ENCODE data around the gene KMT2A. TPM values are rescaled to one million over a fixed set of nuclear protein-coding genes. Genes with fewer than 3 reads are reported as not detected.

KMT2A gene
- total RNA-seq, 1 donor from 2014 or later: 85.8 TPM

DNA sequence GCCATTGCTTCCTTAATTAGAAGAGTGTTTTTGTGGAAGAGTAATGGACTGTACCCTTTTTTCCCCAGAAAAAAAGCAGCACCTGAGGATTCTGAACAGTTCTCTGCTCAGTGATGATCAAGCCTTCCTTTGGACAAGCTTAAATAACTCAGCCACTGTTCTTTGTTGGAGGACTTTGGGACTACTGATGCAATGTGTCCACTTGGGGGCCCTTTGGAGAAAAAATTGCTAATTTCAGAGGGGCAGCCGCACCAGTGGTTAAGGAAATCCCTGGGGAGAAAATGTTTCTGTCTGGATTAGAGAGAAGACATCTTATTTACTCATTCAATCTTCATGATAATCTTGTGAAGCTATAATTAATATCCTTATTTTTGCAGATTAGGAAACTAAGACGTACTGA is 5.3 kb upstream of the KMT2A start:
- no peaks in the 10 kb centered on the region for H3K9me3 Mint-ChIP-seq
- no peak for DNase-seq (ENCODE audit: low spot score in 2 of 2, unreplicated experiment in 2 of 2)
- H3K4me3 Mint-ChIP-seq: no peak overlapping the region
- no peaks in the 10 kb centered on the region for H3K27me3 Mint-ChIP-seq (ENCODE audit: low read depth)
- no peaks in the 10 kb centered on the region for H3K36me3 Mint-ChIP-seq
- H3K4me1 Mint-ChIP-seq: peaks cover 6% of the 10 kb centered on the region
- TF ChIP-seq, protein P1, sequence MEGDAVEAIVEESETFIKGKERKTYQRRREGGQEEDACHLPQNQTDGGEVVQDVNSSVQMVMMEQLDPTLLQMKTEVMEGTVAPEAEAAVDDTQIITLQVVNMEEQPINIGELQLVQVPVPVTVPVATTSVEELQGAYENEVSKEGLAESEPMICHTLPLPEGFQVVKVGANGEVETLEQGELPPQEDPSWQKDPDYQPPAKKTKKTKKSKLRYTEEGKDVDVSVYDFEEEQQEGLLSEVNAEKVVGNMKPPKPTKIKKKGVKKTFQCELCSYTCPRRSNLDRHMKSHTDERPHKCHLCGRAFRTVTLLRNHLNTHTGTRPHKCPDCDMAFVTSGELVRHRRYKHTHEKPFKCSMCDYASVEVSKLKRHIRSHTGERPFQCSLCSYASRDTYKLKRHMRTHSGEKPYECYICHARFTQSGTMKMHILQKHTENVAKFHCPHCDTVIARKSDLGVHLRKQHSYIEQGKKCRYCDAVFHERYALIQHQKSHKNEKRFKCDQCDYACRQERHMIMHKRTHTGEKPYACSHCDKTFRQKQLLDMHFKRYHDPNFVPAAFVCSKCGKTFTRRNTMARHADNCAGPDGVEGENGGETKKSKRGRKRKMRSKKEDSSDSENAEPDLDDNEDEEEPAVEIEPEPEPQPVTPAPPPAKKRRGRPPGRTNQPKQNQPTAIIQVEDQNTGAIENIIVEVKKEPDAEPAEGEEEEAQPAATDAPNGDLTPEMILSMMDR (IDR thresholded peaks at IDR 0.05; ENCODE audit: unreplicated experiment): no peak
- no peak overlapping the region for H3K27ac Mint-ChIP-seq

DNA sequence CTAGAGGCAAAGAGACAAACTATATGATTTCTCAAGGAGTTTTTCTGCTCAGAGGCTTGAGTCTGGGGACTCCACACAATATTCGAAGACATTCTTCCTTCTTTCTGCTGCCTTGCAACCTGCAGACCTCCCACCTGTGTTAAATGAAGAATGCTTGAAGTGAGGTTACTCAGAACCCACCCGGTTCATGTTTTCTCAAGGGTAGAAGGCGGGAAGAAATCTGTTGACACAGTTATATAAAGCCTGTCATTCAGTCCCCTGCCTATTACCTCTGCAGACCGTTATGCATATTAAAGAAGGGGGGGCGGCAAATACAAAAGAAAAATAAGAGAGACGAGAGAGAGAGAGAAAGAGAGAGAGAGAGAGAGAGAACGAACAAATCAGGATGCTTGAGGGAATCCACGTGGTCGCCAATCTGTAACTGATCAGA is 2.2 kb upstream of the KMT2A start:
- H3K4me3 Mint-ChIP-seq: peak overlapping the region; percentile 92
- peaks cover 25% of the 10 kb centered on the region for H3K4me1 Mint-ChIP-seq
- no peaks in the 10 kb centered on the region for H3K27me3 Mint-ChIP-seq (ENCODE audit: low read depth)
- H3K9me3 Mint-ChIP-seq: no peaks in the 10 kb centered on the region
- DNase-seq (ENCODE audit: low spot score in 2 of 2, unreplicated experiment in 2 of 2): no peak
- H3K27ac Mint-ChIP-seq: peak overlapping the region; percentile 95
- no peaks in the 10 kb centered on the region for H3K36me3 Mint-ChIP-seq
- TF ChIP-seq, protein P1 (IDR thresholded peaks at IDR 0.05; ENCODE audit: unreplicated experiment): no peak

DNA sequence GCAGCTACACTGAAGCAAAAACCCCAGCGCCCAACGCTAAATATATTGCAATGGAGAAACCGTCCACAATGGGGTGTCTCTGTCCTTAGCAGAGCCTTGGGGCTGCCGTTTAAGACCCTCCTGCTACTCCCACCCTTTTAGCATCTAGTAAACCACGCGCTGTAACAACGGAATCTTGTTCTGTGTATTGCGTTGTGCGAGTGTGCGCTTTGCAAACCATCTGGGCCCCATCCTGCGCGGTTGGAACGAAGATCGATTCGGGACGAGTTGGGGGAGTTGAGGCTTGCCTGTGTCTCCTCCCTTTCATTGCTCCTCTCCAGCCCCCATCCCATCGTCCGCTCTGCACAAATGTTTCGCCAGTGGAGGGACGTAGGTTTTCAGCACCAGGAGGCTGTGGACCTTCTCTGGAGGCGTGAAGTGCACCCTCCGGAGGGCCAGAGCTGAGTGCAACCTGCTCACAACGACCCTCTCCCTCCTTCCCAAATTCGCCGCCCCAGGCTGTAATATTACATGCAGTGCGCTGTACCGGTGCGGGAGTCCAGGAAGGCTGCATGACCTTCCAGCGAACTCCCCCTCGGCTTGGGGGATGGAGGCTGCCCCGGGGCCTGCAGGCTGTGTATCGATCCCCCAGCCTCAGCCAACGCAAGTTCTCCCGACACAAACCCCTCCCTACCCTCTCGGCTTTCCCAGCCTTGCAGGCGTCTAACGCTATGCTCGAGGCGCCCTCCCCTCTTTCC is 1.6 kb upstream of the KMT2A start:
- Mint-ChIP-seq H3K4me3 (peak overlapping the region; percentile 92), H3K36me3 (no peaks in the 10 kb centered on the region), H3K27ac (peak overlapping the region; percentile 95), H3K4me1 (peaks cover 31% of the 10 kb centered on the region), H3K9me3 (no peaks in the 10 kb centered on the region), H3K27me3 (ENCODE audit: low read depth) (no peaks in the 10 kb centered on the region)
- TF ChIP-seq, protein P1 (IDR thresholded peaks at IDR 0.05; ENCODE audit: unreplicated experiment): no peak
- peak; percentile 35 to 67 for DNase-seq (ENCODE audit: low spot score in 2 of 2, unreplicated experiment in 2 of 2)

DNA sequence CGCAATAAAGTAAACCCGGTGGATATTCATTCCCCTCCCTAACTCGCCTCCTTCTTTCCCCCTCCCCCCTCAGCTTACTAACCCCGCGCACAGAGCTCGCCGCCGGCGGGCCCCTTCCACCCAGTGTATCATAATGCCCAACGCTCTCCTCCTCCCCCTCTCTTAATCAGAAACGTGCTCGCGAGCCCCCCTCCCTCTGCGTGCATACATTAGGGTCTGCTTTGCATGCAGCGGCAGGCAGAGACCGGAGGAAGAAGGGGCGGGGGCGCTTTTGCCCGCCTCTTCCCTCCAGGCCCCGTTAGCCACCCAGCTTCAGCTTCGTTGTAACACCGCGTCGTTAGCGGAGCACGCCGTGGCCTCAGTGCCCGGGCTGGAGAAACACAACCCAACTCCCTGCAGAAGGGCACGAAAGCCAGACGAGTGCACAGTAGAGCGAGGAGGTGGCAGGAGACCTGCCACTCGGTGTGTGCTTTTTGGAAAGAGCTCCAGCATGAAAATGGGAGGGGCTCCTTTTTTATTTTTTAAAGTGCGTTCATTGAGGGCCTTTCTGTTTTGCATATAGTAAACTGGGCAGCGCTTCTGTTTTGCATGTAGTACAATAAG is 901 bp upstream of the KMT2A start:
- H3K27ac Mint-ChIP-seq: peak overlapping the region; percentile 95
- H3K27me3 Mint-ChIP-seq (ENCODE audit: low read depth): no peaks in the 10 kb centered on the region
- peaks cover 38% of the 10 kb centered on the region for H3K4me1 Mint-ChIP-seq
- peak overlapping the region; percentile 92 for H3K4me3 Mint-ChIP-seq
- no peaks in the 10 kb centered on the region for H3K9me3 Mint-ChIP-seq
- peak; percentile 43 to 69 for DNase-seq (ENCODE audit: low spot score in 2 of 2, unreplicated experiment in 2 of 2)
- TF ChIP-seq, protein P1 (IDR thresholded peaks at IDR 0.05; ENCODE audit: unreplicated experiment): no peak
- no peaks in the 10 kb centered on the region for H3K36me3 Mint-ChIP-seq

DNA sequence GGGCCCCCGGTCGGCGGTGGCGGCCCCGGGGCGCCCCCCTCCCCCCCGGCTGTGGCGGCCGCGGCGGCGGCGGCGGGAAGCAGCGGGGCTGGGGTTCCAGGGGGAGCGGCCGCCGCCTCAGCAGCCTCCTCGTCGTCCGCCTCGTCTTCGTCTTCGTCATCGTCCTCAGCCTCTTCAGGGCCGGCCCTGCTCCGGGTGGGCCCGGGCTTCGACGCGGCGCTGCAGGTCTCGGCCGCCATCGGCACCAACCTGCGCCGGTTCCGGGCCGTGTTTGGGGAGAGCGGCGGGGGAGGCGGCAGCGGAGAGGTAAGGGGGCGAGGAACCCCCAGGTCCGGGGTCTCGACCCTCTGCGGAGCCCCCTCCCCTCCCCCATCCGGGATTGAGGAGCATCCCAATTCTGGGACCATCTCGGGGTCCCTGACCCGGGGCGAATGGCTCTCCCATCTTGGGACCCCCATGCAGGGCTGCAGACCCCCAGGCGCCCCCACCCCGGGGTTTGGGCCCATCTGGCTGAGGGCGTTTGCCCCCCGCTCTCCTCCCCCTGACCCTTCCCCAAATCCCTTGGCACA is 431 bp downstream of the KMT2A start:
- H3K4me3 Mint-ChIP-seq: peak overlapping the region; percentile 89
- peak in 1 of 2 experiments; percentile 64 for DNase-seq (ENCODE audit: low spot score in 2 of 2, unreplicated experiment in 2 of 2)
- TF ChIP-seq, protein P1 (IDR thresholded peaks at IDR 0.05; ENCODE audit: unreplicated experiment): no peak
- peaks cover 45% of the 10 kb centered on the region for H3K4me1 Mint-ChIP-seq
- H3K36me3 Mint-ChIP-seq: no peaks in the 10 kb centered on the region
- H3K27ac Mint-ChIP-seq: peak overlapping the region; percentile 92
- no peaks in the 10 kb centered on the region for H3K27me3 Mint-ChIP-seq (ENCODE audit: low read depth)
- no peaks in the 10 kb centered on the region for H3K9me3 Mint-ChIP-seq
